Panc1 (cell line): ENCODE results near the gene UBL7. TPM values are rescaled to one million over a fixed set of nuclear protein-coding genes. Genes with fewer than 3 reads are reported as not detected.

ENCODE experiments used
- ATAC-seq: fragments of 200-7000 bp; cut with Tn5 transposase; 2 replicates; pipeline ENCODE4 v1.9.1; 2020; ENCODE audit warnings: mild to moderate bottlenecking, moderate library complexity
- BruUV-seq: library from RNA; stranded (reverse); fragments of 400-500 nt; replicated peaks from 2 replicates; lab custom pipeline; 2021; lab: Mats Ljungman, UMichigan
- CTCF ChIA-PET: fragments of 300-600 bp; sonication (Branson Sonifier 250); formaldehyde crosslinking; loops from one replicate; lab custom pipeline; 2022; ENCODE audit warnings: antibody characterized with exemption; lab: Charles Lee
- POLR2A ChIA-PET: fragments of 300-600 bp; sonication (Branson Sonifier 250); formaldehyde crosslinking; loops from one replicate; lab custom pipeline; 2022; ENCODE audit warnings: antibody characterized with exemption; lab: Charles Lee
- DNase-seq: peaks from one replicate; pipeline ENCODE4 v3.0.0-alpha.2; 2010; ENCODE audit warnings: low read depth, low spot score
- H3K27ac ChIP-seq: 2 replicates; pipeline ENCODE4 v1.5.1; 2011; ENCODE audit warnings: mild to moderate bottlenecking, low read length, inconsistent platforms
- H3K27me3 ChIP-seq: fragments of 200-500 bp; sonication (Bioruptor generic); 2 replicates; pipeline ENCODE4 v1.6.0; 2014; ENCODE audit warnings: low read length, inconsistent platforms; ENCODE audit not compliant: control insufficient read depth, insufficient read depth
- H3K36me3 ChIP-seq: fragments of 200-500 bp; sonication (Bioruptor generic); 2 replicates; pipeline ENCODE4 v1.5.1; 2014; ENCODE audit warnings: inconsistent platforms, mild to moderate bottlenecking, low read length, moderate library complexity; ENCODE audit not compliant: control insufficient read depth, insufficient read depth
- H3K4me1 ChIP-seq: 2 replicates; pipeline ENCODE4 v1.5.1; 2011; ENCODE audit warnings: inconsistent platforms, mild to moderate bottlenecking, low read length, moderate library complexity; ENCODE audit not compliant: control insufficient read depth, insufficient read depth
- H3K4me3 ChIP-seq, 2 experiments: 2 replicates each; pipeline ENCODE4 v1.5.1; 2011 to 2012; ENCODE audit warnings: low read depth in 2 of 2, low read length in 2 of 2, mild to moderate bottlenecking in 2 of 2, inconsistent platforms in 1 of 2, moderate library complexity in 1 of 2
- H3K9me3 ChIP-seq: fragments of 200-500 bp; sonication (Bioruptor generic); 2 replicates; pipeline ENCODE4 v1.5.1; 2014; ENCODE audit warnings: low read depth, mild to moderate bottlenecking, inconsistent platforms, low read length, moderate library complexity; ENCODE audit not compliant: control insufficient read depth, insufficient read depth
- CTCF ChIP-seq: fragments of 450-650 bp; IDR thresholded peaks from 2 replicates; pipeline ENCODE4 v1.5.1; 2017; ENCODE audit warnings: mild to moderate bottlenecking
- POLR2AphosphoS5 ChIP-seq: IDR thresholded peaks from 2 replicates; pipeline ENCODE4 v1.6.1; 2012; ENCODE audit warnings: mild to moderate bottlenecking, low read depth, low read length, moderate library complexity
- REST ChIP-seq, 2 experiments: IDR thresholded peaks; 2 replicates each; pipeline ENCODE4 v1.6.1; 2011 to 2012; ENCODE audit warnings: low read depth in 2 of 2, control low read depth in 1 of 2, low read length in 1 of 2, mild to moderate bottlenecking in 1 of 2, moderate library complexity in 1 of 2; ENCODE audit not compliant: insufficient read depth in 1 of 2
- SIN3A ChIP-seq: IDR thresholded peaks from 2 replicates; pipeline ENCODE4 v1.6.1; 2012; ENCODE audit warnings: low read depth, mild to moderate bottlenecking, low read length, moderate library complexity, borderline replicate concordance; ENCODE audit not compliant: insufficient read depth
- TCF7L2 ChIP-seq: IDR thresholded peaks from 2 replicates; pipeline ENCODE4 v1.6.1; 2011; ENCODE audit warnings: mild to moderate bottlenecking, low read depth, low read length, inconsistent platforms
- in situ Hi-C: cut with HindIII; loops from 2 replicates; pipeline ENCODE4 v1.10.0; 2016; ENCODE audit warnings: low sequenced_read_pairs, low pct_unique_long_range_greater_than_20kb
- intact Hi-C: fragments of 100-400 bp; cut with micrococcal nuclease; formaldehyde crosslinking; loops from one replicate; pipeline ENCODE4 v1.10.0; 2022; ENCODE audit not compliant: unreplicated experiment
- total RNA-seq: library from RNA; stranded (reverse); gene quantifications from one replicate; pipeline ENCODE4 v1.2.1, GENCODE V29; 2021; ENCODE audit not compliant: unreplicated experiment

Gene UBL7
- total RNA-seq, 1 experiment from 2014 or later = 68.5 TPM

- TF ChIP-seq SIN3A (no peak), REST (IDR thresholded peaks at IDR 0.05; ENCODE audit: insufficient read depth in 1 of 2, low read depth in 2 of 2, low read length in 1 of 2) (no peak), TCF7L2 (no peak), POLR2AphosphoS5 (no peak), CTCF (no peak)
- ATAC-seq = no peak
- Histone ChIP-seq H3K27ac (no peak overlapping the region), H3K9me3 (no peaks in the 10 kb centered on the region), H3K36me3 (no peaks in the 10 kb centered on the region), H3K4me1 (peaks cover 18% of the 10 kb centered on the region), H3K27me3 (no peaks in the 10 kb centered on the region), H3K4me3 (no peak overlapping the region)
- in situ Hi-C loops (no loop called here), intact Hi-C loops (no loop called here)
- no peak for DNase-seq
- BruUV-seq = no TSS peak
- CTCF ChIA-PET = no interaction called here
- POLR2A ChIA-PET = no interaction called here
These were observed 55.1 kb downstream of the UBL7 start for GRCh38 chr15:74405823-74406222.

GRCh38 chr15:74403991-74404563 is 56.9 kb downstream of the UBL7 start:
- intact Hi-C loops (no loop called here), in situ Hi-C loops (no loop called here)
- DNase-seq = no peak
- BruUV-seq = no TSS peak
- Histone ChIP-seq H3K4me3 (no peak overlapping the region), H3K36me3 (no peaks in the 10 kb centered on the region), H3K27ac (no peak overlapping the region), H3K4me1 (peaks cover 18% of the 10 kb centered on the region), H3K9me3 (no peaks in the 10 kb centered on the region), H3K27me3 (no peaks in the 10 kb centered on the region)
- POLR2A ChIA-PET = no interaction called here
- ATAC-seq = no peak
- no peak for TF ChIP-seq CTCF
- no peak for TF ChIP-seq TCF7L2
- no peak for TF ChIP-seq POLR2AphosphoS5
- no peak for TF ChIP-seq REST (IDR thresholded peaks at IDR 0.05; ENCODE audit: insufficient read depth in 1 of 2, low read depth in 2 of 2, low read length in 1 of 2)
- TF ChIP-seq SIN3A = no peak
- CTCF ChIA-PET = no interaction called here
